Trophoblast cell (in vitro differentiated cells and primary cell): ENCODE measurements around the gene BPIFB3.

ENCODE experiments used
- DNase-seq, 2 donors: peaks; one replicate each; pipeline ENCODE4 v3.0.0-alpha.2; 2016
- H2AFZ ChIP-seq: 2 replicates; pipeline ENCODE4 v1.6.1; 2013; ENCODE audit warnings: low read length, moderate library complexity, mild to moderate bottlenecking; ENCODE audit not compliant: insufficient read depth, poor library complexity
- H2AK5ac ChIP-seq: 2 replicates; pipeline ENCODE4 v1.6.1; 2013; ENCODE audit warnings: mild to moderate bottlenecking, low read length
- H2BK120ac ChIP-seq: 2 replicates; pipeline ENCODE4 v1.6.1; 2013; ENCODE audit warnings: low read length, mild to moderate bottlenecking, moderate library complexity; ENCODE audit not compliant: insufficient read depth, poor library complexity
- H2BK12ac ChIP-seq: 2 replicates; pipeline ENCODE4 v1.6.1; 2013; ENCODE audit warnings: mild to moderate bottlenecking, low read length, moderate library complexity
- H2BK5ac ChIP-seq: 2 replicates; pipeline ENCODE4 v1.6.1; 2013; ENCODE audit warnings: low read length, low read depth, moderate library complexity, mild to moderate bottlenecking; ENCODE audit not compliant: poor library complexity
- H3K14ac ChIP-seq: 2 replicates; pipeline ENCODE4 v1.6.1; 2013; ENCODE audit warnings: mild to moderate bottlenecking, low read length
- H3K18ac ChIP-seq: 2 replicates; pipeline ENCODE4 v1.6.1; 2013; ENCODE audit warnings: mild to moderate bottlenecking, low read length
- H3K23ac ChIP-seq: 2 replicates; pipeline ENCODE4 v1.6.1; 2013; ENCODE audit warnings: low read length
- H3K27ac ChIP-seq: 2 replicates; pipeline ENCODE4 v1.5.1; 2013; ENCODE audit warnings: low read depth, mild to moderate bottlenecking, inconsistent platforms, low read length, moderate library complexity
- H3K27me3 ChIP-seq: 2 replicates; pipeline ENCODE4 v1.6.1; 2013; ENCODE audit warnings: inconsistent platforms, mild to moderate bottlenecking, low read length, moderate library complexity; ENCODE audit not compliant: insufficient read depth
- H3K36me3 ChIP-seq, 2 experiments: 1 replicate in 1 of 2; 2 replicates in 1 of 2; pipeline ENCODE4 v1.6.1; 2013; ENCODE audit warnings: low read length in 2 of 2, mild to moderate bottlenecking in 2 of 2, moderate library complexity in 1 of 2; ENCODE audit not compliant: insufficient read depth in 2 of 2, control insufficient read depth in 1 of 2
- H3K4ac ChIP-seq: 2 replicates; pipeline ENCODE4 v1.6.1; 2013; ENCODE audit warnings: low read depth, mild to moderate bottlenecking, low read length, moderate library complexity
- H3K4me1 ChIP-seq, 2 experiments: 1 replicate in 1 of 2; 2 replicates in 1 of 2; pipeline ENCODE4 v1.6.1; 2013; ENCODE audit warnings: low read length in 2 of 2, mild to moderate bottlenecking in 2 of 2, moderate library complexity in 1 of 2; ENCODE audit not compliant: insufficient read depth in 2 of 2, control insufficient read depth in 1 of 2
- H3K4me2 ChIP-seq: 2 replicates; pipeline ENCODE4 v1.6.1; 2013; ENCODE audit warnings: inconsistent platforms, mild to moderate bottlenecking, low read length, moderate library complexity
- H3K4me3 ChIP-seq: 2 replicates; pipeline ENCODE4 v1.5.1; 2013; ENCODE audit warnings: mild to moderate bottlenecking, low read depth, low read length, inconsistent platforms
- H3K79me1 ChIP-seq: one replicate; pipeline ENCODE4 v1.6.1; 2013; ENCODE audit warnings: low read length
- H3K79me2 ChIP-seq: 2 replicates; pipeline ENCODE4 v1.6.1; 2013; ENCODE audit warnings: low read length, mild to moderate bottlenecking; ENCODE audit not compliant: control insufficient read depth, insufficient read depth, poor library complexity
- H3K9ac ChIP-seq: 2 replicates; pipeline ENCODE4 v1.6.1; 2013; ENCODE audit warnings: mild to moderate bottlenecking, low read length
- H3K9me3 ChIP-seq: 2 replicates; pipeline ENCODE4 v1.6.1; 2013; ENCODE audit warnings: low read depth, mild to moderate bottlenecking, control low read depth, inconsistent platforms, low read length; ENCODE audit not compliant: insufficient read depth
- H4K12ac ChIP-seq: 2 replicates; pipeline ENCODE4 v1.6.1; 2013; ENCODE audit warnings: low read depth, mild to moderate bottlenecking, low read length, moderate library complexity
- H4K8ac ChIP-seq: 2 replicates; pipeline ENCODE4 v1.6.1; 2013; ENCODE audit warnings: low read depth, mild to moderate bottlenecking, low read length, moderate library complexity
- H4K91ac ChIP-seq: one replicate; pipeline ENCODE4 v1.6.1; 2013; ENCODE audit warnings: low read depth, mild to moderate bottlenecking, low read length, moderate library complexity
- WGBS: extraction: QIAGEN DNeasy Blood & Tissue Kit; methylation state at CpG from one replicate; pipeline ENCODE4 v1.1.7; 2013; ENCODE audit warnings: missing lambda C conversion rate; ENCODE audit not compliant: insufficient read length, insufficient coverage; ENCODE audit errors: extremely low coverage; 5-methylcytosine and 5-hydroxymethylcytosine counted together

The BPIFB3 gene

GRCh38 chr20:33070111-33071053, 16.7 kb downstream of the BPIFB3 start:
- H3K36me3 ChIP-seq = no peaks in the 10 kb centered on the region
- H2AFZ ChIP-seq = no peak overlapping the region
- H2BK120ac ChIP-seq = no peak overlapping the region
- H3K79me1 ChIP-seq = no peaks in the 10 kb centered on the region
- WGBS = no CpG with 5 or more reads among the region's 19 CpGs
- no peaks in the 10 kb centered on the region for H3K79me2 ChIP-seq
- no peak overlapping the region for H3K14ac ChIP-seq
- H2AK5ac ChIP-seq = no peak overlapping the region
- H4K91ac ChIP-seq = no peak overlapping the region
- H3K27me3 ChIP-seq = no peaks in the 10 kb centered on the region
- no peak overlapping the region for H3K18ac ChIP-seq
- DNase-seq = no peak
- H4K12ac ChIP-seq = no peak overlapping the region
- no peak overlapping the region for H3K27ac ChIP-seq
- no peaks in the 10 kb centered on the region for H3K9me3 ChIP-seq
- no peak overlapping the region for H4K8ac ChIP-seq
- H3K4me2 ChIP-seq = no peak overlapping the region
- H2BK5ac ChIP-seq = no peak overlapping the region
- H3K4me3 ChIP-seq = no peak overlapping the region
- no peak overlapping the region for H3K4ac ChIP-seq
- H3K23ac ChIP-seq = no peak overlapping the region
- H2BK12ac ChIP-seq = no peak overlapping the region
- H3K9ac ChIP-seq = no peak overlapping the region
- H3K4me1 ChIP-seq = no peaks in the 10 kb centered on the region

DNA sequence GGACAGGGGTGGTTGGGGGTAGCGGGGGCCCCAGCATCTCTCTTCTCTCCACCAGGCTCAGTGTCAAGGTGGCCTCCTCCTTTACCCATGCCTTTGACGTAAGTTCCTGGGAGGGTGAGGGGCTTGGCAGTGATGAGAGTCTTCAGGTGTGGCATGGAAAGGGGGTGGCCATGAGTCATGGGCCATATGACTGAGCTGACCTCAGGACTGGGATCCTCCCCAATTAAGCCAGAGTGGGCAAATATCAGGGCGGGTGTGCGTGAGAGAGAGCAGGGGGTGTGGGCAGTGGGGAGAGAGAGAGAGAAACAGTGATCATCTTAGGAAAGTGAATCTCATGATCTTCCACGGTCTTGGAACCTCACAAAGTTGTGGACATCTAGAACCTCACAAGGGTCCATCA, 17.5 kb downstream of the BPIFB3 start:
- H3K23ac ChIP-seq = no peak overlapping the region
- no peak overlapping the region for H3K18ac ChIP-seq
- no peak overlapping the region for H2AK5ac ChIP-seq
- no peak for DNase-seq
- WGBS = no CpG with 5 or more reads among the region's 5 CpGs
- no peak overlapping the region for H3K4ac ChIP-seq
- H2BK120ac ChIP-seq = no peak overlapping the region
- H2AFZ ChIP-seq = no peak overlapping the region
- H3K4me1 ChIP-seq = peaks cover 0 to 2% of the 10 kb centered on the region in 2 experiments
- no peak overlapping the region for H3K9ac ChIP-seq
- H3K4me2 ChIP-seq = no peak overlapping the region
- no peaks in the 10 kb centered on the region for H3K79me1 ChIP-seq
- H3K36me3 ChIP-seq = no peaks in the 10 kb centered on the region
- no peak overlapping the region for H4K12ac ChIP-seq
- no peak overlapping the region for H2BK5ac ChIP-seq
- no peak overlapping the region for H2BK12ac ChIP-seq
- no peak overlapping the region for H3K14ac ChIP-seq
- H3K4me3 ChIP-seq = no peak overlapping the region
- H3K27me3 ChIP-seq = no peaks in the 10 kb centered on the region
- H3K9me3 ChIP-seq = no peaks in the 10 kb centered on the region
- H4K8ac ChIP-seq = no peak overlapping the region
- H4K91ac ChIP-seq = no peak overlapping the region
- H3K27ac ChIP-seq = no peak overlapping the region
- H3K79me2 ChIP-seq = no peaks in the 10 kb centered on the region

GRCh38 chr20:33072362-33072761, 18.7 kb downstream of the BPIFB3 start:
- no peak overlapping the region for H3K4me3 ChIP-seq
- H3K18ac ChIP-seq = no peak overlapping the region
- H3K9ac ChIP-seq = no peak overlapping the region
- no peak overlapping the region for H4K12ac ChIP-seq
- no peak for DNase-seq
- H4K91ac ChIP-seq = no peak overlapping the region
- H3K36me3 ChIP-seq = no peaks in the 10 kb centered on the region
- H2BK12ac ChIP-seq = no peak overlapping the region
- no peak overlapping the region for H3K23ac ChIP-seq
- no CpG with 5 or more reads among the region's 4 CpGs for WGBS
- H4K8ac ChIP-seq = no peak overlapping the region
- no peak overlapping the region for H2BK120ac ChIP-seq
- H3K4me1 ChIP-seq = peaks cover 6 to 9% of the 10 kb centered on the region in 2 experiments
- no peaks in the 10 kb centered on the region for H3K79me1 ChIP-seq
- no peak overlapping the region for H3K14ac ChIP-seq
- no peak overlapping the region for H3K4me2 ChIP-seq
- H2AFZ ChIP-seq = no peak overlapping the region
- H3K27me3 ChIP-seq = no peaks in the 10 kb centered on the region
- no peaks in the 10 kb centered on the region for H3K79me2 ChIP-seq
- no peaks in the 10 kb centered on the region for H3K9me3 ChIP-seq
- H3K4ac ChIP-seq = no peak overlapping the region
- H2AK5ac ChIP-seq = no peak overlapping the region
- no peak overlapping the region for H2BK5ac ChIP-seq
- H3K27ac ChIP-seq = no peak overlapping the region

- DNase-seq = no peak
Observed at GRCh38 chr20:33072813-33073212, 19.1 kb downstream of the BPIFB3 start.

More at GRCh38 chr20:33072813-33073212, 19.1 kb downstream of the BPIFB3 start:
- Histone ChIP-seq H3K27ac (no peak overlapping the region), H2BK120ac (no peak overlapping the region), H3K79me1 (no peaks in the 10 kb centered on the region), H2BK12ac (no peak overlapping the region), H3K4ac (no peak overlapping the region), H2BK5ac (no peak overlapping the region), H3K9ac (no peak overlapping the region), H2AK5ac (no peak overlapping the region), H3K4me2 (no peak overlapping the region), H3K14ac (no peak overlapping the region), H4K8ac (no peak overlapping the region), H3K36me3 (no peaks in the 10 kb centered on the region), H2AFZ (no peak overlapping the region), H3K4me1 (peaks cover 6 to 9% of the 10 kb centered on the region in 2 experiments), H4K12ac (no peak overlapping the region), H3K79me2 (no peaks in the 10 kb centered on the region), H3K9me3 (no peaks in the 10 kb centered on the region), H3K23ac (no peak overlapping the region), H3K18ac (no peak overlapping the region), H3K4me3 (no peak overlapping the region), H3K27me3 (no peaks in the 10 kb centered on the region), H4K91ac (no peak overlapping the region)
- no CpG with 5 or more reads among the region's 2 CpGs for WGBS
